ENCODE results near the gene SCNN1A.

The SCNN1A gene

DNA sequence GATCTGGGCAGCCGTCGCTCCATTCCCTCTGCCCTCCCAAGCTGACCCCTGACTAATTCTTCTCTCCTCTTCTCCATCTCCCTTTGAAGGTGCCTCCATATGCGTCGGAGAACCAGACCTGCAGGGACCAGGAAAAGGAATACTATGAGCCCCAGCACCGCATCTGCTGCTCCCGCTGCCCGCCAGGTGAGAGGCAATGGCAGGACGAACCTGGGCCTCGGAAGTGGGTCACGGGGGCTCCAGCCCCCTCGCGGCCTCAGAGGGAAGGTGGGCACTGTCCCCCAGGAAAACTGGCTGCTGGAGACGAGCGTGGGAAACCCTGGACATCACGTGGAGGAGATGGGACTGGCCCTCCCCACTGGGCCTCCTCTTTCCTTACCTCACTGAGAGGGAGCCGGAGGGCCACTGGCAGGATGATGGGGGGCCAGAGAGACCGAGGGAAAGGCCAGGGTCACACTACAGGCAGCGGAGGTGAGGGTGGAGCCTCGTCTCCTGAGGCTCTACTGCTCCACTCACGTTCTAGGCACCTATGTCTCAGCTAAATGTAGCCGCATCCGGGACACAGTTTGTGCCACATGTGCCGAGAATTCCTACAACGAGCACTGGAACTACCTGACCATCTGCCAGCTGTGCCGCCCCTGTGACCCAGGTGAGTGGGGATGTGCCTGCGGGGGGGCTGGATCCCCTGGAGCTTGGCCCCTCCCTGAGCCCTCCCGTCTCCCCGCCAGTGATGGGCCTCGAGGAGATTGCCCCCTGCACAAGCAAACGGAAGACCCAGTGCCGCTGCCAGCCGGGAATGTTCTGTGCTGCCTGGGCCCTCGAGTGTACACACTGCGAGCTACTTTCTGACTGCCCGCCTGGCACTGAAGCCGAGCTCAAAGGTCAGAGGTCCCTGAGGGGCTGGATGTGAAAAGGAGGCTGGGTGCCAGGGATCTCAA is 9.4 kb upstream of the SCNN1A start:
- DNase-seq (ENCODE audit: low spot score) = no peak

DNA sequence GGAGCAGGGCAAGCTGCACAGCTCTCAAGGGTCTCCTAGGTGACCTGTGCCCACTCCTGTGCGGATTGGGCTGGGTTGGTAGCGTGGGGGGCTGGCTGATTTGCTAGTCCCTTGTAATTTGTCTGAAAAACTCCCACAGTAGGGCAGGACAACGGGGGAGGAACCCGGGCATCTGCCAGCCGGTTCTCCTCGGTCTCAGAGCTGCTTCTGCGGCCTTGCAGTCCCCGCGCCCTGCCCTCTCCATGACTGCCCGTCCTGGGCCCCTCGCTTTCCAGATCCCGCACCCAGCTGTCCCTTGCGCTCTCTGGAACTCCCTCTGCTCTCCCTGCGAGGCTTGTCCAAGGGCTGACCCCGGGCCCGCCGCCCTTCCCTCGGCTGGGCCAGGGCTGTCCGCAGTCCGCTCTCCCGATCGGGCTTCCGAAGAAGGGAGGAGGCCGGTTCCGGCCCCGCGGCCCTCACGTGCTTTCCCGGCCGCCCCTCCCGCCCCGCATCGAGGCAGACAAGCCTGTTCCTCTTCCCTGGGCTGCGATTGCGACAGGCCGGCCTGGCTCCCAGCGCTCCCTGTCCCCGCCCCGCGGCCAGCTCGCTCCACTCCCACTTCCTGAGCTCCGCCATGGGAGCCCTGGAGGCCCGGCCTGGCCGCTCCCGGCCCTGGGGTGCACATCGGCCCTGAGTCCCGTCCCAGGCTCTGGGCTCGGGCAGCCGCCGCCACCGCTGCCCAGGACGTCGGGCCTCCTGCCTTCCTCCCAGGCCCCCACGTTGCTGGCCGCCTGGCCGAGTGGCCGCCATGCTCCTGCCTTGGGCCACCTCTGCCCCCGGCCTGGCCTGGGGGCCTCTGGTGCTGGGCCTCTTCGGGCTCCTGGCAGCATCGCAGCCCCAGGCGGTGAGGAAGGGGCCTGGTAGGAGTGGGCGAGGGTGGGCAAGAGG is 8.5 kb upstream of the SCNN1A start, which contains the start of gene LTBR:
Gene LTBR (plus strand): TSS at position 591 of the 927 bp plus-strand sequence. CDS start 197 bp downstream, at position 788.
- DNase-seq (ENCODE audit: low spot score) = peak; percentile 79

DNA sequence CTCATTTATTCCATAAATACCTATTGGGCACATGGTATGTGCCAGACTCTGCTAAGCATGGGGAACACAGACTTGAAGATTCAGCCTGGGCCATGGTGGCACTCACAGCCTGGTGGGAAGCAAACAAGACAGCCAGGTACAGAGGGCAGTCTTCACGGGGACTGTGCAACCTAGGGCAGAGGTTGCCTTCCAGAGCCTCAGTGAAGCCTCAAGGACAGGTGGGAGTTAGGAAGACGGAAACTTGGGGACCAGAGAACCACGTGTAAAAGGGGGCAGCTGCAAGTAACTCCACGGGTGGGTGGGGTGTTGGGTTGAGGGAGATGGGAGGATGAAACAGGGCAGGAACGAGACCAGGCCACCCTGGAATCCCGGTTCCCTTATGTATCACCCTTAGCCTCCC is 7.6 kb upstream of the SCNN1A start:
- DNase-seq (ENCODE audit: low spot score) = no peak

DNA sequence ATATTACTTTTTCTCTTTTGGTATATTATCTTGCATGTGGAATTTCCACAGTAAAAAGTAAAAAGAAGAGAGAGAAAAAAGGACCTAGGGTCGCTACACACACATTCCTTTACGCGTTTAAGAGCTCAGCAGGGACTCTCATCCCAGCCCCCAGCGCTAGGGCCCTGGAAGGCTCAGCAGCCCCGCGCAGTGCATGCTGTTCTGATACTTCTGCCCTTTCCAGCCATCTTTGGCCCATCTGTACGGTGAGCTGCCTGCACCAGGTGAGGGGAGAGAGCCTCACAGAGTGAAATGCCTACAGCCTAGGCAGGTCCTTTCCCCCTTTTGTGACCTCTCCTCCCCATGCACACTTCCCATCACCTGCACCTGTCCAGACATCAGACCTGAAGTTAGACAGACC is 7.0 kb upstream of the SCNN1A start:
- no peak for DNase-seq (ENCODE audit: low spot score)

DNA sequence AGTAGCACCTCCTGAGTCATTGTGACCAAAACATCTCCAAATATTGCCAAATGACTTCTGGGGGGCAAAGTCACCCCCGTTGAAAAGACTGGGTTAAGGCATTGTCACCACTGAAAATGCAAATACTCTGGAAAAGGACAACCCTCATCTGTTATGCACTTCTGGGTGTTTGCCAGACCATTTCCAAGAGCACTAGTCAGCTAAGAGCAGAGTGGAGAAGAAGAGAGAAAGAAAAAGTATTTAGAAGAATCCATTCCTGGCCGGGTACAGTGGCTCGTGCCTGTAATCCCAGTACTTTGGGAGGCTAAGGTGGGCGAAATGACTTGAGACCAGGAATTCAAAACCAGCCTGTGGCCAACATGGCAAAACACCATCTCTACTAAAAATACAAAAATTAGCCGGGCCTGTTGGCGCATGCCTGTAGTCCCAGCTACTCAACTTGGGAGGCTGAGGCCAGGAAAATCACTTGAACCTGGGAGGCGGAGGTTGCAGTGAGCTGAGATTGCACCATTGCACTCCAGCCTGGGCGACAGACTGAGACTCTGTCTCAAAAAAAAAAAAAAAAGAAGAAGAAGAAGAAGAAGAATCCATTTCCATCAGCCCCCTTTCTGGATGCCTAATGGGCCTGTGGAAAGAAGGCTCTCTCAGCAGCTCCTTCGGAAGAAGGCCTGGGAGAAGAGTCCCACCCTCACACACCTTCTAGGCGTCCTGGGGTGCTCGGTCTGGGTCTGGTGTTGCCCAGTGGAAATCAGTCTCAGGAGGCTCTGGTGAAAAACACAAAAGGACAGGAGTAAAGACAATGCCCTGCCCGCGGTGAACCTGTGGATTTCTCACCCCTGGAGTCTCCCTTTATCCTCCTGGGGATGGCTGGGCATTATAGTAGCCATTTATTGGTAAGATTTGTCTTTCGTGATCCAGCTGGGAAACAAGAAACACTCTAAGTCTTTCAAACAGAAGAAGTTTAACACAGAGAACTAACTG is 5.1 kb upstream of the SCNN1A start:
- DNase-seq (ENCODE audit: low spot score) = no peak

DNA sequence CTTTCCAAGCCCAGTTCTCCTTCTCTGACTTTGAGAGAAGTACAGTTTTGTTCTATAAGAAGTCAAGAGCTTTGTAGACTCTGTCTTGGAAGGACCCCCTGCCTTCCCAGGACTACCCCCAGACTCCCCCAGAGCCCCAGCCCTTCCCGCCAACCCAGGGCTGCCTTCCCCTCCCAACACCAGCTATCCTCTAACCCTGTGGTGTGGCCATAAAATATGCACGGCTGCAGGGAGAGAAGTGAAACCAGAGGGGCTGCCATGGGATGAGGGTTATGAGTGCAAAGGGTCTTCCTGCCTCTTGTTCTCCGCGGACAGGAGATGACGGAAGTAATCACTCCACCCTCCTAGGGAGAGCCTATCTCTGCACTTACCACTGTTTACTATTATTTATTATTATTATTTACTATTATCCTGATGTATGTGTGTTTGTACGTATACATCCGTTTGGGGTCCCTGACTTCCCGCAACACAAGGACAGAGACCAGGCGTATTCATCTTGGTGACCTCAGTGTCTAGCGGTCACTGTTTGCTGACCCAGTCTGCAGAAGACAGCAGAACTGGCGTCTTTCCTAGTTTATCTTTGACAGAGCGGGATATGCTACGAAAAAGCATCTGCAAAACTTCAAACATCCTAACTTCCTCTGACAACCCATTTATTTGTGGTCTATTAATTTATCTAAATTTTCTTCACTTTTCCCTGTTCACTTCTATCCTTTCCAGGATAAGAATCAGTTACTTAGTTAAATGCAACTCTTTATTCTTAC is 3.5 kb upstream of the SCNN1A start:
- DNase-seq (ENCODE audit: low spot score) = no peak

DNA sequence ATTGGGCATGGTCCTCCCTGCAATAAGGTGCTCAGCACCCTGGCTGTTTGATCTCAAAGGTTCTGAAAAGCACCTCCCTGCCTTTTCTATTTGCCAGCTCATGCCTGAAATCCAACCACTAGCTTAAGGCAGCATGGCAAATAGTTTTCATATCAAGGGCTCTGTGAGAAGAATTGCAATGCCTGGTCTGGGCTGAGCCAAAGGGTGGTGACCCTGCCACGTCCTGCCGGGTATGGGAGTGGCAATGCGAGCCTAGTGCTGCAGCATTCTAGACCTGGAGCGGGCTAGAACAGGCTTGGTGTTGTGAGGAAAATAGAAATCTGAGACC is 2.3 kb upstream of the SCNN1A start:
- DNase-seq (ENCODE audit: low spot score) = no peak

DNA sequence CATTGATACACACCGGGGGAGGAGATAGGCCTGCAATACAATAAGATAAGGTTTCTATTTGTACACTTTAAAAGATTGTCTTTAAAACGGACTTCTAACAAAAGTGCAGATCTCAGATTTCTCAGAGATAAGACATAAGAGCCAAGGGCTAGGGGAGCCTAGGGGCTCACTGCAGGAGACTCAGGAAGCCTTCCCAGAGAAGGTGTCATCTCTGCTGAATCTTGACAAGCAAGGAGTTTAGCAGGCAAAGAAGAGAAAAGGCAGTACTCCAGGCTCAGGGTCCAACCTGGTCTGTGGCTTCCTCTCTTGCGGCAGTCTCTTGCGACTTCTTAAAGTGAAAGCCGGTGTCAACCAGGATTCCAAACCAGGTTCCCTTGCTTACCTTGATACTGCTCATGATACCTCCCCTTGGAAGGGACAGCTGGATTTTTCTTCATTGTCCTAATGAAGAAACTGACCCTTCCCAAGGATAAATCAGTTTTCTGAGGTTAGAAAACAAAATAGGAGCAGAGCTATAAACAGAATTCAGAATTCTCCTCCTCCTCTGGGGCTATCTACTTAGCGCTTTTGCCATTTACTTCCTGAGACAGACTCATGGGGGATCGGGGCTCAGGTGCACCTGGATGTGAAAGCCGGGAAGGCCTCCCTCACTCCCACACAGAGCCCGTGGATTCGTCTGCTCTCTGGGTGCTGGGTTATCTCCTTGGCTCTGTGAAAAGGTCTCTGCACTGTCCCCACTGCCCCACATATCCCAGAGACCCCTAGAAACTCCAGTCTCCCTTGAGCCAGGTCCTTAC is 1.7 kb upstream of the SCNN1A start:
- DNase-seq (ENCODE audit: low spot score) = no peak

DNA sequence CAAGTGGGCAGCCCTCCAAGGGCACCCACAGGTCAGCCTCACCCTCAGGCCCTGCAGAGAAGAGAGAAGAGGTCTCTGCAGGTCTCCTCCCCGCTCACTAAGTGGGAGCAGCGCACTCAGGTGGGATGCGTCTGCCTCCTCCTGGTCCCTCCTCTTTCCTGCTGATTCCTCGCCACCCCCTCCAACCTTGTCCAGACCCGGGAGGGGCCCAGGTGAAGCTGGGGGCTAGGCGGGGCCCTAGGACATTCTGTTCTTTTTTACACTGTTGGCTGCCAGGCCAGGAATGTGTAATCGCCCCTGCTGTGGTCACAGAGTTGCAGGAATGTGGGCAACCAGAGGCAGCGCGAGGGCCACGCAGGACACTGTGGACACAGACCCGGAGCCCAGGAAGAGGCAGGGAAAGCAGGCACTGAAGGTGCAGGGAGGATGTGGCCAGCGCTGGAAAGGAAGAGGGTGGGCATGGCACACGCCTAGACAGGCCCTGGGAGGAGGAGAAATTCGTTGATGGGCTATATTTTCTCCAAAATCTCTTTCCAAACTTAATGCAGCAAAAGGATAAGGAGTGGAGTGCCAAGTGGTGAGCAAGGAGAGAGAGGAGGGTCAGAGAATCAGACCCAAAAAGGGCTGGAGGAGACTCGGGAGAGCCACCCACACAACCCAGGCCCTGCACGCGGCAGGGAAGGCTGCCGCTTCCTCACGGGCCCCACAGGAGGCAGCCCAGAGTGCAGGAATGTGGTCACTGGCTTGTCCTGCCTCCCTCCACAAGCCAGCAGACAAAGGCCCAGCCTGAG is 911 bp upstream of the SCNN1A start:
- DNase-seq (ENCODE audit: low spot score) = peak; percentile 72

DNA sequence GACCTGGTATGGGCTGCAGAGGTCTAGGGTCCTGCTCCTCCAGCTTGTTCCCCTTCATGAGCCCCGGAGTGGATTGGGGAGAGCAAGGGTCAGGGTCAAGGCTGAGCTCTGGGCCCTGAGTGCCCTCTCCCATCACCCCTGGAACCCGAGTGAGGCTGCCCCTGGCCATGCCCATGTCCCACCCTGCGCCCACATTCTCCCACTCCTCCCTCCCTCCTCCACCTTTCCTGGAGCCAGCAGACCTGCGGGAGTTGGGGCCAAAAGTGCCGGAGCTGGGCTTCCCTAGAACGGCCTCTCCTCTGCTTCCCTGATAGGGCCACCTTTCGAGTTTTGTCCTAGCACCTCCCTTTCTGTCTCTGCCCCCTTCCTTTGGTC is 590 bp downstream of the SCNN1A start:
- no peak for DNase-seq (ENCODE audit: low spot score)

DNA sequence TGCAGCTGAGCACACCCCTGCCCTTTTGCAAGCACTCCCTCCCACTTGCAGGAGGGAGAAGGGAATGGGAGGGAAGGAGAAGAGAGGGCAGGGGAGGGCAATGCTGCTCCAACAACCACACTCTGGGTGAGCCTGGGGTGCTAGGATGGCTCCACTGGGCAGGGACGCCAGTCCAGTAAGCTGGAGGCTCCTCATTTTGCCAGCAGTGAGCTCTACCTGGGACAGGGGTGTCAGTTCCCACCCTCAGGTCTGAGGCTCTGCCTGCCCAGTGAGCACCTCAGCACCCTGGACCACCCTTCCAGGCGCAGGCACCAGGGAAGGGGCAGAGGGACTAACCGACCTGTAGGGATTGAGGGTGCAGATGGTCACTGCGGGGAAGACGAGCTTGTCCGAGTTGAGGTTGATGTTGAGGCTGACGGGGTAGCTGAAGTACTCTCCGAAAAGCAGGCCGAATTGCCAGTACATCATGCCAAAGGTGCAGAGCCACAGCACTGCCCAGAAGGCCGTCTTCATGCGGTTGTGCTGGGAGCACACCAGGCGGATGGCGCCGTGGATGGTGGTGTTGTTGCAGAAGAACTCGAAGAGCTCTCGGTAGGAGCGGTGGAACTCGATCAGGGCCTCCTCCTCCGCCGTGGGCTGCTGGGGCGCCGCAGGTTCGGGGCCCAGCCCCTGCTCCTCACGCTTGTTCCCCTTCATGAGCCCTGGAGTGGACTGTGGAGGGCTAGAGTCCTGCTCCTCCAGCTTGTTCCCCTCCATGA is 1.2 kb downstream of the SCNN1A start:
- DNase-seq (ENCODE audit: low spot score) = no peak

DNA sequence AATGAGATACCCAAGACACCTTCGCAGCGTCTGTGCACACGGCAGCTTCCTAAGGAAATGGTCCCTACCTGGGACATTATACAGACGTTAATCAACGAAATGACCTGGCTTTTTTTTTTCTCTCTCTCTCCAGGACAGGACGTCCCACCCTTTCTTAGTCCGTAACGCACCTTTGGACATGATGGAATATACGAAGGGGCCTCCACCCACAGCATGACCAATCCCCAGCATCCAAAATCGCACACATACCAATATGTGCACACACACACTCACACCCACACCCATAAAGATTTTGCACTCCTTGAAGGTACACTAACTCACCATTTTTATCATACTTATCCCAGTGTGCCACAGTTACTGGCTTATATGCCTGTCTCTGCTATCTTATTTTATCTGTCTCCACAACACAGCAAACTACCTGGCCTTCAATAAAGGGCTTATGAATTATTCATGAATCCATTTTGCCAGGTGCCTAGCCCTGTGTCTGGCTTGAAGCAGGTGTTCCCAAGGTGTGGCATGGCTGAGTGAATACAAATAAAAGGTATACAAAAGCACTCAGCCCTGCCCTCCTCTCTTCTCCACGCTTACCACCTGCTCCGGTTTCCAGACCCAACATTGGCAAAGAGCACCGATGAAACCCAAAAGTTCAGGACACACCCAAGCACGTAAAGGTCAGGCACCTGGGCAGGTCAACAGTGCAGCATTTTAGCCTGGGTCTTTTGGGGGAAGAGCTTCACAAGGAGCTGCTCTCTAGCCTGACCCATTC is 2.2 kb downstream of the SCNN1A start:
- DNase-seq (ENCODE audit: low spot score) = no peak

DNA sequence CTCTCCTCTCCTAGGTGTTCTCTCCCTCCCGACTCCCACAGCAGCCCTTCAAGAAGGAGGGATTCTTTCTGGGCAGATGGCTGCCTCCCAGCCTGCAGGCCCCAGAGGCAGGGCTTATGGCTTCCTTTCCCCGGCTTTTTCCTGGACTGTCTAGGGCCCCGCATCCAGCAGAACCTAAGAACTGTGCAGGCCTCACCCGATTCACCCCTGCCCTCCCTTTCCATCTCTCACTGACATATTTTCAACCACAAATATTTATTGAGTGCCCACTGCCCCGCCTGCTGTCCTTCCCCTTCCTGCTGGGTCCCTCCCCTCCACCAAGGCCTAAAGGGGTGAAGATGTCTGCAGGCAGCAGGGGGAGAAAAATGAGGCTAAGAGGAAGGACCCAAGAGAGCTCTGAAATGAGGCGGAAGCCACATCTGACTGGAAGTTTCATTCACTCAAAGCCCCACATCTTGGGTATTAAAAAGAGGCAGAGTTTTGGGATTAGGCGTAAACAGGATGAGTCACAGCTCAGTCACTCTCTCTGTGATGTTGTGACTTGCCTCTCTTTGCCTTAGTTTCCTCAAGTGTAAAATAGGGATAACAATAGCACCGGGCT is 2.9 kb downstream of the SCNN1A start:
- peak; percentile 71 for DNase-seq (ENCODE audit: low spot score)

DNA sequence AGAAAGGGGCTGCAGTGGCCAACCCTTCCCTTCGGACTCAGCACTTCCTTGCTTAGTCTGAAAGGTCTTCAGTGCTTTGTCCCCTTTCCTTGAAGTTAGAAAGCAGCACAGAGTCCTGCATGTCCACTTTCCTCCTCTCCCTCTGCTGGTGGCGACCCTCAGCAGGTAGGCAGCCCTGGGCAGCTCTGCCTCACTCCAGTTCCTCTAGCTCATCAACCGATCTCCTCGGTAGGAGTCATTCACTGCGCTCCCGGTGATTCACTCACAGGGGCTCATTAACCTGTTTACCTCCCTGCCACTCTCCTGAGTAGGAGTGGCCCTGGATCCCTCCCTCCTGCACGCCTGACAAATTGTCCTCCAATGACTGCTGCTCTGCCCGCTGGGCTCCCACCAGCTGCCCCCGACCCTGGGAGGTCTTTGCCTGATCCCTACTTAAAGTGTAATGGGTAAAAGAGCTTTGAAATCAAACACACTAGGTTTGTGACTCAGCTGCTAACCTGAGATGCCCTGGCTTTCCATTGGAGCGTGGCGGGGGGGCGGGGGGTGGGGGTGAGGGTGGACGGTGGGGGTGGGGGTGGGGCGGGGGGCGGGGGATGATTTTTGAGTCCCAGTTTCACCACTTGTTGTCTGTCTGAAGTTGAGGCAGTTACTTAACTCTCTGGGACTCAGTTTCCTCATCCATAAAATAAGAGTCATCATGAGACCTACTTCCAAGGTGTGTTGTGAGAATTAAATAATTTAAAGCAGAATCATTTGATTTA is 4.2 kb downstream of the SCNN1A start:
- no peak for DNase-seq (ENCODE audit: low spot score)

DNA sequence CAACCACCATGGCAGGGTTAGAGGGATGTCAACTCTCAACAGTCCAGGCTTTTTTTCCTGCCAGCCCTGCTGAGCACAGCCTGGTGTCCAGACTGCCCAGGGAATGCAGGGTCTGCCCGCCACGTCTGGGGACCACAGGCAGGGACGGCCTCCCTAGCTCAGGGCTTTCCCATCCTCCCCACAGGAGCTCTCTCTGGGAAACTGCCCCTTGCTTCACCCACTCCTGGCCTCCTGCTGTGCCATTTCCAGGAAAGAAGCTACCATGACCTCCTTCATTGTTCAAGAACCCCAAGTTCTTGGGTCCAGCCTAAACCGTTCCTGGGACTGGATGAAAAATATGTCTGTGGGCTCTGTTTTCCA is 4.8 kb downstream of the SCNN1A start:
- DNase-seq (ENCODE audit: low spot score) = no peak

DNA sequence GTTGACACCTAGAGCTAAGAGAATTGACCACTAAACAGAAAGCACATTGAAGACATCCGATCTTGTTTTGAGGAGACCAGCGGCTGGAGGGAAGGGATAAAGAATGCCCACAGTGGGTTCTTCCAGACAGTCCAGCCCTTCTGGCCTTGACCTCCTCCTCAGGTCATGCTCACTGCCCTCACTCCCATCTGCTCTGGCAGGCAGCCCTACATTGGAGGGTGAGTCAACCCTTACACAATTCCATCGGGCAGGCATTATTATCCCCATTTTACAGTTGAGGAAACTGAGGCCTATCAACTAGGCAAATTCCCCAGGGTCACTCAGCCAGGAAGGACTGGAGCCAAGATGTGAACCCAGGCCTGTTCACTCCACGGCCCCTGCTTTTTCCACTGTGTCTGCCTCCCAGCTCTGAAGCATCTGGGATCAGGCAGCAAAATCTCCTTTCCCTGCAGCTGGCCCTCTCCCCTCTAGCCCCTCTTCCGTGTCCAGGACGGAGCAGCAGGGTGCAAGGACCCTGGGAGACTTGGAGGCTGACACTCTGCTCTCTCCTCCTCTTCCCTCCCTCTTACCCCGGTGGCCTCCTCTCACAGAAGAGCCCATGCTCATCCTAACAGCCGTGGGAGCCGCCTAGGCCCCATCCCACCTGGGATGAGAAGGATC is 5.3 kb downstream of the SCNN1A start:
- no peak for DNase-seq (ENCODE audit: low spot score)

Measured in COLO829 (cell line).